ENCODE results near the gene CCDC146.

DNA sequence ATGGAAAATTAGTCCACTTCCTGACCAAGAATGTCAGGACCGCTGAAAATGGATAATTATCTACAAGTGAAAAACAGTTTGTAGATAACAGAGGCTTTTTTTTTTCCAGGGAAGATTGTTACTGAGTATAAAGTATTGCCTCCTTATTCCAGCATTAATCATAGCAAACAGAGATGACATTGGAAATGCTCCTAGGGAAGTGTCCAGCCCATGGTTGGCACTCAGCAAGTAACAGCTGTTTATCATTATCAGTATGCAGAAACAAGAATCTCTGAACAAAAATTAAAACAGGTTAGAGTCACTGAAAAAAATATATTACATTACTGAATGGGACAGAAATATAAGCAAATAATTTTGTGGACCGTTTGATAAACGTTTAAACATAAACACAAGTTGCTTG, 62.6 kb downstream of the CCDC146 start:
- TF ChIP-seq MYBL2 (IDR thresholded peaks at IDR 0.05; ENCODE audit: low read depth) (no peak), MYBL2 (CRISPR knock-in tag; IDR thresholded peaks at IDR 0.05; ENCODE audit: borderline replicate concordance) (no peak), FOSL1 (tag; conservative IDR thresholded peaks at IDR 0.05) (no peak), JUN (IDR thresholded peaks at IDR 0.05; ENCODE audit: borderline replicate concordance, low read depth, low read length) (no peak), JUN (CRISPR knock-in tag; IDR thresholded peaks at IDR 0.05; ENCODE audit: borderline replicate concordance) (no peak), TARDBP (IDR thresholded peaks at IDR 0.05) (no peak)
- TF ChIP-seq, protein P1, sequence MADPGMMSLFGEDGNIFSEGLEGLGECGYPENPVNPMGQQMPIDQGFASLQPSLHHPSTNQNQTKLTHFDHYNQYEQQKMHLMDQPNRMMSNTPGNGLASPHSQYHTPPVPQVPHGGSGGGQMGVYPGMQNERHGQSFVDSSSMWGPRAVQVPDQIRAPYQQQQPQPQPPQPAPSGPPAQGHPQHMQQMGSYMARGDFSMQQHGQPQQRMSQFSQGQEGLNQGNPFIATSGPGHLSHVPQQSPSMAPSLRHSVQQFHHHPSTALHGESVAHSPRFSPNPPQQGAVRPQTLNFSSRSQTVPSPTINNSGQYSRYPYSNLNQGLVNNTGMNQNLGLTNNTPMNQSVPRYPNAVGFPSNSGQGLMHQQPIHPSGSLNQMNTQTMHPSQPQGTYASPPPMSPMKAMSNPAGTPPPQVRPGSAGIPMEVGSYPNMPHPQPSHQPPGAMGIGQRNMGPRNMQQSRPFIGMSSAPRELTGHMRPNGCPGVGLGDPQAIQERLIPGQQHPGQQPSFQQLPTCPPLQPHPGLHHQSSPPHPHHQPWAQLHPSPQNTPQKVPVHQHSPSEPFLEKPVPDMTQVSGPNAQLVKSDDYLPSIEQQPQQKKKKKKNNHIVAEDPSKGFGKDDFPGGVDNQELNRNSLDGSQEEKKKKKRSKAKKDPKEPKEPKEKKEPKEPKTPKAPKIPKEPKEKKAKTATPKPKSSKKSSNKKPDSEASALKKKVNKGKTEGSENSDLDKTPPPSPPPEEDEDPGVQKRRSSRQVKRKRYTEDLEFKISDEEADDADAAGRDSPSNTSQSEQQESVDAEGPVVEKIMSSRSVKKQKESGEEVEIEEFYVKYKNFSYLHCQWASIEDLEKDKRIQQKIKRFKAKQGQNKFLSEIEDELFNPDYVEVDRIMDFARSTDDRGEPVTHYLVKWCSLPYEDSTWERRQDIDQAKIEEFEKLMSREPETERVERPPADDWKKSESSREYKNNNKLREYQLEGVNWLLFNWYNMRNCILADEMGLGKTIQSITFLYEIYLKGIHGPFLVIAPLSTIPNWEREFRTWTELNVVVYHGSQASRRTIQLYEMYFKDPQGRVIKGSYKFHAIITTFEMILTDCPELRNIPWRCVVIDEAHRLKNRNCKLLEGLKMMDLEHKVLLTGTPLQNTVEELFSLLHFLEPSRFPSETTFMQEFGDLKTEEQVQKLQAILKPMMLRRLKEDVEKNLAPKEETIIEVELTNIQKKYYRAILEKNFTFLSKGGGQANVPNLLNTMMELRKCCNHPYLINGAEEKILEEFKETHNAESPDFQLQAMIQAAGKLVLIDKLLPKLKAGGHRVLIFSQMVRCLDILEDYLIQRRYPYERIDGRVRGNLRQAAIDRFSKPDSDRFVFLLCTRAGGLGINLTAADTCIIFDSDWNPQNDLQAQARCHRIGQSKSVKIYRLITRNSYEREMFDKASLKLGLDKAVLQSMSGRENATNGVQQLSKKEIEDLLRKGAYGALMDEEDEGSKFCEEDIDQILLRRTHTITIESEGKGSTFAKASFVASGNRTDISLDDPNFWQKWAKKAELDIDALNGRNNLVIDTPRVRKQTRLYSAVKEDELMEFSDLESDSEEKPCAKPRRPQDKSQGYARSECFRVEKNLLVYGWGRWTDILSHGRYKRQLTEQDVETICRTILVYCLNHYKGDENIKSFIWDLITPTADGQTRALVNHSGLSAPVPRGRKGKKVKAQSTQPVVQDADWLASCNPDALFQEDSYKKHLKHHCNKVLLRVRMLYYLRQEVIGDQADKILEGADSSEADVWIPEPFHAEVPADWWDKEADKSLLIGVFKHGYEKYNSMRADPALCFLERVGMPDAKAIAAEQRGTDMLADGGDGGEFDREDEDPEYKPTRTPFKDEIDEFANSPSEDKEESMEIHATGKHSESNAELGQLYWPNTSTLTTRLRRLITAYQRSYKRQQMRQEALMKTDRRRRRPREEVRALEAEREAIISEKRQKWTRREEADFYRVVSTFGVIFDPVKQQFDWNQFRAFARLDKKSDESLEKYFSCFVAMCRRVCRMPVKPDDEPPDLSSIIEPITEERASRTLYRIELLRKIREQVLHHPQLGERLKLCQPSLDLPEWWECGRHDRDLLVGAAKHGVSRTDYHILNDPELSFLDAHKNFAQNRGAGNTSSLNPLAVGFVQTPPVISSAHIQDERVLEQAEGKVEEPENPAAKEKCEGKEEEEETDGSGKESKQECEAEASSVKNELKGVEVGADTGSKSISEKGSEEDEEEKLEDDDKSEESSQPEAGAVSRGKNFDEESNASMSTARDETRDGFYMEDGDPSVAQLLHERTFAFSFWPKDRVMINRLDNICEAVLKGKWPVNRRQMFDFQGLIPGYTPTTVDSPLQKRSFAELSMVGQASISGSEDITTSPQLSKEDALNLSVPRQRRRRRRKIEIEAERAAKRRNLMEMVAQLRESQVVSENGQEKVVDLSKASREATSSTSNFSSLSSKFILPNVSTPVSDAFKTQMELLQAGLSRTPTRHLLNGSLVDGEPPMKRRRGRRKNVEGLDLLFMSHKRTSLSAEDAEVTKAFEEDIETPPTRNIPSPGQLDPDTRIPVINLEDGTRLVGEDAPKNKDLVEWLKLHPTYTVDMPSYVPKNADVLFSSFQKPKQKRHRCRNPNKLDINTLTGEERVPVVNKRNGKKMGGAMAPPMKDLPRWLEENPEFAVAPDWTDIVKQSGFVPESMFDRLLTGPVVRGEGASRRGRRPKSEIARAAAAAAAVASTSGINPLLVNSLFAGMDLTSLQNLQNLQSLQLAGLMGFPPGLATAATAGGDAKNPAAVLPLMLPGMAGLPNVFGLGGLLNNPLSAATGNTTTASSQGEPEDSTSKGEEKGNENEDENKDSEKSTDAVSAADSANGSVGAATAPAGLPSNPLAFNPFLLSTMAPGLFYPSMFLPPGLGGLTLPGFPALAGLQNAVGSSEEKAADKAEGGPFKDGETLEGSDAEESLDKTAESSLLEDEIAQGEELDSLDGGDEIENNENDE (IDR thresholded peaks at IDR 0.05; ENCODE audit: low read depth, low read length) = no peak
- TF ChIP-seq, protein P2, sequence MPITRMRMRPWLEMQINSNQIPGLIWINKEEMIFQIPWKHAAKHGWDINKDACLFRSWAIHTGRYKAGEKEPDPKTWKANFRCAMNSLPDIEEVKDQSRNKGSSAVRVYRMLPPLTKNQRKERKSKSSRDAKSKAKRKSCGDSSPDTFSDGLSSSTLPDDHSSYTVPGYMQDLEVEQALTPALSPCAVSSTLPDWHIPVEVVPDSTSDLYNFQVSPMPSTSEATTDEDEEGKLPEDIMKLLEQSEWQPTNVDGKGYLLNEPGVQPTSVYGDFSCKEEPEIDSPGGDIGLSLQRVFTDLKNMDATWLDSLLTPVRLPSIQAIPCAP (CRISPR knock-in tag; IDR thresholded peaks at IDR 0.05; ENCODE audit: borderline replicate concordance) = no peak

All from K562 (cell line).